ENCODE results near the gene SLC9A9.
A peak's percentile ranks its signal among the peaks of the same experiment; 100 is the strongest.
"Not testable (repeated sequence)": the region's sequence is repeated elsewhere in the genome, so short reads cannot be mapped to it uniquely, and the experiment has no call there.

SLC9A9 gene

GRCh38 chr3:143810166-143810952 is 37.9 kb downstream of the SLC9A9 start:
- no peak for DNase-seq (ENCODE audit: low read depth)

DNA sequence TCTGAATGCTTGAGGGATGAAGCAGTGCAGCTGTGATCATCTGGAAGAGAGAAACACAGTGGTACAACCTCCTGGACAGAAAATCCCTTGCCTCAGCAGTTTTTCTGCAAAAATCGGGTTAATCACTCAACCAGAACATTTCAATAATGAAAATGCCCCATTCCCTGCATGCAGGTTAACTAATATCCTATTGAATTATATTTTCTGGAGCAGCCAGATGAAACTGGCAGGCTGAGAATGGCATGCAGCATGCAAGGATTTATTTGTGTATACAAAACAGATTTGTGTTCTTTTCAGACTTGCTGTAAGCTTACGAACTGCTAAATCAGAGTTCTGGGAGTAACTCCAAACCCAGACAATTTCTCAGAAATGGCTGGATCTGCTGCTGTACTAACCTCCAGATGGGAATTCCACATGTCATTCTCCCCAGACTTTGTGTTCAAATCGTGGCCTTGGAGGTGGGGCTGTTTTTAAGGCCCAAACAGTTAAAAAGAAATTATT is 39.1 kb downstream of the SLC9A9 start:
- DNase-seq (ENCODE audit: low read depth): no peak

GRCh38 chr3:143808030-143808429 is 40.2 kb downstream of the SLC9A9 start:
- no peak for DNase-seq (ENCODE audit: low read depth)

GRCh38 chr3:143806038-143806437 is 42.2 kb downstream of the SLC9A9 start:
- no peak for DNase-seq (ENCODE audit: low read depth)

- DNase-seq (ENCODE audit: low read depth): not testable (repeated sequence)
These were observed 42.8 kb downstream of the SLC9A9 start for GRCh38 chr3:143805476-143805875.

DNA sequence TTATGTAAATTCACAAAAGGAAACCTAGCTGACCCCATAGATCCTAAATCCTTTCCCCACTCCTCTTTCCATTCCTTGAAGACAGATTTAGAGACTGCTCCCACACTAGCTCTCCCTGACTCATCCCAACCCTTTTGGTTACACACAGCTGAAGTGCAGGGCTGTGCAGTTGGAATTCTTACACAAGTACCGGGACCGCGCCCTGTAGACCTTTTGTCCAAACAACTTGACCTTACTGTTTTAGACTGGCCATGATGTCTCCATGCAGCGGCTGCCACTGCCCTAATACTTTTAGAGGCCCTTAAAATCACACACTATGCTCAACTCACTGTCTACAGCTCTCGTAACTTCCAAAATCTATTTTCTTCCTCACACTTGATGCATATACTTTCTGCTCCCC is 47.2 kb downstream of the SLC9A9 start:
- not testable (repeated sequence) for DNase-seq (ENCODE audit: low read depth)

DNA sequence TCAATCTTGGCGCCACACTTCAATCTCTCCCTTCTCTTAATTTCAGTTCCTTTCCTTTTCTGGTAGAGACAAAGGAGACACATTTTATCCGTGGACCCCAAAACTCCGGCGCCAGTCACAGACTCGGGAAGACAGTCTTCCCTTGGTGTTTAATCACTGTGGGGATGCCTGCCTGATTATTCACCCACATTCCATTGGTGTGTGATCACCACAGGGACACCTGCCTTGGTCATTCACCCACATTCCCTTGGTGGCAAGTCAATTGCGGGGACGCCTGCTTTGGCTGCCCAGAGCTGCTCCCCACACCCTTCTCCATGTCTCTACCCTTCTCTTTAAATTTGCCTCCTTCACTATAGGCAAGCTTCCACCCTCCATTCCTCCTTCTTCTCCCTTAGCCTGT is 50.1 kb downstream of the SLC9A9 start:
- not testable (repeated sequence) for DNase-seq (ENCODE audit: low read depth)

DNA sequence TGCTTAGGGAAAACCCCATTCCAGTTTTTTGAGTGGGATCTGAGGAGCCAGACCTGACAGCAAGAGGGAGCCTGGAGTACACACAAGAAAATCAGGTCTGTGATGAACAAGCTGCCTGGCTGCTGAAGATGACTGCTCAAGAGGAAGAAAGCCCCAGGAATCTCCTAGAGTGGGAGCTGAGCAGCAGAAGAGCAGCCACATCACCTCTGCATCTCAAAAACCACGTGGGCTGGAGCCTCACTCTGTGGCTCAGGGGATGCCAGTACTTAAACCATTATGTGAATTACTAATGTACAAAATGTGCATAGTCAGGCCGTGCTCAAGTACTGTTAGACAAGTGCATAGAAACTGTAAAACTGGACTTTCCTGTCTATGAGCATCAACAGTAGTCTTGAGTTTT is 52.4 kb downstream of the SLC9A9 start:
- no peak for DNase-seq (ENCODE audit: low read depth)

DNA sequence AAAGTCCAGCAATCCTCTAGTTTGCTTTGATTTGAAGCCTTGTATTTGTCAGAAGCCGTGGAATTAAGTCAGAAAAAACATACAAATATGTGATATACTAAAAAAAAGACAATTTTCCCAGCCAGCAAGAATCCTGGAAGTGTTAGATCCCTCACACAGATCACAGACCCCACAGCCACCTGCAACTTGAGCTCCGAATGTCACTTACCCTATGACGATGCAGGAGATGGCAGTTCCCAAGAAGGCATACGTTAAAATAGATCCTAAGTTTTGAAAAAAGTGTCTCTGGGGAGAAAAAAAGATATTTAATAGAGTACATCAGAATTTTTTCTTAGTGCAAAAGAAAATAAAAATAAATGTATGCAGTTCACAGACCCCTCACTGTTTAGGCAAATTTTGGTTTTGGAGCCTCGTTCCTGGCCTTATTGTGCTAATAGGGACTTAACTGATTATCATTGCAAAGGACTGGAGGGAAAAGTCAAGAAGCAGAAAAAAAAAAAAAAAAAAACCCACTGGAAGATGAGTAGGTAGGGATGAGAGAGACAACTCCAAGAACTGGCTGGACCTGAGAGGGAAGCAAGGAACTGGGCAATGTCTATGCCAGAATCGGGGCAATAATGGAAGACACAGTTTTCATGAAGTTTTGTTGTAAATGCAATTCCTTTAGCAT is 53.3 kb downstream of the SLC9A9 start:
- no peak for DNase-seq (ENCODE audit: low read depth)

GRCh38 chr3:143793971-143794370 is 54.3 kb downstream of the SLC9A9 start:
- DNase-seq (ENCODE audit: low read depth): no peak

DNA sequence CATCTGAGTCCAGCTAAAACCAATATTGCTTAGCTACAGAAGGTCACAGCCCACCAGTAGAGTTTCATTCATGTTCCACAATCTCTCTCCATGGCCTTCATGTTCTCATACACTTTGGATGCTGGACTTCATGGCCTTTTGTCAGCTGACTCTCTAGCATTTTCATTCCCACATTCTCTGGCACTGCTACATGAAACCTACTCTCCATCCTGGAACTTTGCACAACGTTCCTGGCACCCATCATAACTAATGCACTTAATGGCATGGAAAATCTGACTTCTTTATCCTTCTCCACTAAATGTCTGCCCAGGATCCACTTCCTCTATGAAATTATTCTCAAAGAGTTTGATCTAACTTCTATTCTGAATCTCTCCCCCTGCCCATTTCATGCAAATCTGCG is 56.9 kb downstream of the SLC9A9 start:
- DNase-seq (ENCODE audit: low read depth): no peak

DNA sequence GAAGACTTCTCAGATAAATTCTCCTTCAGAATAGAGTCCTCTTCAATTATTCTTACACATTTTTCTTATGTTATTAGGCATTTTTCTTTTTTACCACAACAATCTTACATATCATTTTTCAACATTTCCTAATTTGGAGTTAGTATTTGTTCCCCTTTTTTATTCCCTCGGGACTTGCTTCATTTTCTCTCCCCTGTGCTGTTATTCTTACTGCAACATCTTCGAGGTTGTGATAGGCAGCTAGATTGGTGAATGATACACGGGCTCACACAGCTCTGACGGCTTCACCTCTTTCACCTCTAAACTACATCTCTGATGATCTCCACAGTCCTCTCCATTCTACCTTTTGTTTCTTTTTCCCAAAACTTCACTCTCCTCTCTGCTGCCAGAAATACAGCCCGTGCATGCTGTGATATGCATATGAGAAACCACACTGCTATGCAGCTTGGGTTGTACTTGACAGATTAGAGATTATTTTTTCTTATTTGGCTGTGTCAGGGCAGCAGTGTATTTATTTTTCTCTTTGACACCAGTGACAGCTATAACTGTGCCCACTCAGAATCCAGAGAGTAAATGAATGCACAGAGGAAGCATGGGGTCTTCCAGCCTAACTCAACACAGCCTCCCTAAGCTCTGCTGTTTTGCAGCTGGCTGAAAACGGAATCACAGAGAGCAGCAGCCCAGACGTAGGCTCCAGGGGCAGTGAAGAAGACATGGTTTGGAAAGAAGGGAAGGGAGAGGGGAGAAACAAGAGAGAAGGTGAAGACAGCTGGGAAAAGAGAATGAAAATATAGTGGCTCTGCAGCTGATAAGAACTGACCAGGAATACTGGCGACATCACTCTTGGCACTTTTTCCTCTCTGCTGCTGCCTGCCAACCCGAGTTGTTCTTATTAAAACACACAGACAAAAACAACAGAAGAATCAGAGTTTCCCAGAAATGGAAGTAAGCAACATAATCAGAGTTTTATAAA is 61.8 kb downstream of the SLC9A9 start:
- DNase-seq (ENCODE audit: low read depth): no peak

DNA sequence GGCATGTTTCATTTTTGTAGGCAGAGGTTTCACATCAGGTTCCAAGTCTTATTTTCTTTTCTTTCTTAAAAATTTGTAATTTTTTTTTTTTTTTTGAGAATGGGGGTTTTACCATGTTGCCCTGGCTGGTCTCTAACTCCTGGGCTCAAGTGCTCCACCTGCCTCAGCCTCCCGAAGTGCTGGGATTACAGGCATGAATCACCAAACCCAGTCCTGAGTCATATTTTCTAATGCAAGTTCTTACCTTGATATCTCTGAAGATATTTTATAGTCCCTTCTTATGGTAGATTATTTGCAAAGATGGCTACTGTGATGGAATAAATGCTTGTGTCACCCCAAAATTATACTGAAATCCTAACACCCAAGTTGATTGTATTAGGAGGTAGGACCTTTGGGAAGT is 63.8 kb downstream of the SLC9A9 start:
- DNase-seq (ENCODE audit: low read depth): no peak

GRCh38 chr3:143783851-143784370 is 64.4 kb downstream of the SLC9A9 start:
- no peak for DNase-seq (ENCODE audit: low read depth)

DNA sequence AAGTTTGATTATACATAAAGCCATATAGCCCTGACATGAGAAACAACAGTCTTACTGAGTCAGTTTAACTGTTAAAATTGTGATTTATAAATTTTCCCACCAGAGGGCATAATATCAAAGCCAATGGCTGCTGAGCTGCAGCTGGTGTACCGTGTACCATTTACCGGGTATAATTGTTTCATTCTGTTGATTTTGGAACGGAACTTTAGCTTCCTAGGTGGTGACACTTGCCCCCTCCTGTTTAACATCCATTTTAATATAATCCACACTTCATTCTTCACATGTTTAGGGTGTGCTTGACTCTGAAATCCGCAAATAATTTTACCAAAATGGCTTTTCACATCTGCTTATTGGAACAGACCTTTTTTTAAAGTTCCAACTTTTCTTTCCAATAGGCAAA is 72.8 kb downstream of the SLC9A9 start:
- peak; percentile 8 for DNase-seq (ENCODE audit: low read depth)

GRCh38 chr3:143771939-143772338 is 76.3 kb downstream of the SLC9A9 start:
- DNase-seq (ENCODE audit: low read depth): no peak

GRCh38 chr3:143771258-143771657 is 77.0 kb downstream of the SLC9A9 start:
- no peak for DNase-seq (ENCODE audit: low read depth)

- DNase-seq (ENCODE audit: low read depth): no peak
These were observed 77.9 kb downstream of the SLC9A9 start for GRCh38 chr3:143770391-143770790.

DNA sequence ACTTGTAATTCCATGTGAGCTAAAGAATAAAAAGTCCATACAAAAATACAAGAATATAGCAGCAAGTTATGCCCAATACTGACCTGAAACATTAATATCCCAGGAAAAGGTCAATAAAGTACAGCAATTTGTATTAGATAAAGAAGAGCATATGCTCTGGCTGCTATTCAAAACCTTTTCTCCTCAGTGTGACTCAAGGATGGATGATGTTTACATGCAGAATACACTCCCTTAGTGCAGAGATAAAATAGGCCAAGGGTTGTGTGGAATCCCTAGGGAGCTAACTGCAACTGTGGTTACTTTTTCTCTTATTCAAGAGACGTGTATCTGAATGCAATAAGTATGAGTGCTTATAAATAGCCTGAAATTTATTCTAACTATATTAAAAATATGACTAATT is 78.7 kb downstream of the SLC9A9 start:
- no peak for DNase-seq (ENCODE audit: low read depth)

- DNase-seq (ENCODE audit: low read depth): no peak
These were observed 83.4 kb downstream of the SLC9A9 start for GRCh38 chr3:143764840-143765239.

GRCh38 chr3:143763564-143764162 is 84.6 kb downstream of the SLC9A9 start:
- DNase-seq (ENCODE audit: low read depth): no peak

DNA sequence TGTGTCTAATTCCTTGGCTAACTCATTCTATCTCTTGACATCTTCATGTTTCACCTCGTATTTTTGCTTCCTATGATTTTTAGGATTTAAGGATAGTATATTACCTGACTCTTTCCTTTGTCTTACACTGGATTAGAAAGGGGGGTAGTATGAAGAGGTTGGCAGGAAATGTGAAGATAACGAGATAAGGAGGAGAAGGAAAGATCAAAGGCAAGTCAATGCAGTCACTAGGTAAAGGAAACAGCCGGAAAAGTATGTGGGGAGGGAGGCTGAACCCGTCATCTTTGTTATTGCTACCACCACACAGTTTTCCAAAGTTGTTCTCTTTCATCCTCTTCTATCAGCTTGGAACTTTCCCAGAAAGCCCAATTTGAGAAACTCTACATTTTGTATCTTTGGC is 90.6 kb downstream of the SLC9A9 start:
- DNase-seq (ENCODE audit: low read depth): no peak

Measured in CMK (cell line).